ENCODE measurements around the gene TBL3.
"Not testable (repeated sequence)": the region's sequence is repeated elsewhere in the genome, so short reads cannot be mapped to it uniquely, and the experiment has no call there.

TBL3 gene

DNA sequence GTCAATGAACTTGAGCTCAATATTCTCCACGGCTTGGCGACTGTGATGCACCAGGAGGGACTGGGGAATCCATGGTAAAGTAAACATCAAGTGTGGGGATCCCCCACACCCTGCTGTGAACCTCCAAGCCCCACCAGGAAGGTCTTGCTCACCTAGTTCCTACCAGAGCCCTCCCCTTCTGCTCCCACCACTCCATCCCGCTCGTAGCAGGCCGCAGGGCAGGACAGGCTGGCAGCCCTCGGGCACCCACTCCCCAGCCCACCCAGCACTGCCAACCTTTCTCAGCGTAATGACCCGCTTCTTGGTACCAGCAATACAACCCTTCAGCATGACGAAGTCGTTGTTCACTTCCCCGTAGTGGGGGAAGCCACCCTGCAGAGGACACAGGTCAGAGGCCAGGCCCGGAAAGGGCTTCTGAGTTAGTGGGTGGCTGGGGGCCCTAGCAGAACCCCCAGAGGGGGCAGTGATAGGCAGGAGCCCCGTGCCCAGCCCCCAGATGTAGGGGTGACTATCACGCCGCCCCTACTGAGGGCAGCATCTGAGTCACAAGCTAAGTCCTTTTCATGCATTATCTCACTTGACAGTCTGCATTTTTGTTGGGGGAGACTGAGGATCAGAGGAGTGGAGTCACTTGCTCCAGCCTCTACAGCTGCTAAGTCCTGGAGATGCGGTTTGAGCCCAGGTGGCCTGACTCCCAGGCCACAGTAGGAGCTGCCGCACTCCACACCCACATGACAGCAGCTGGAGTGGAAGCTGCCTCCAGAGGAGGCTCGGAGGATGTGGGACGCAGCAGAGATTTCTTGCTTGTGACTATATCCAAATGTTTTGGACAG lies 26.1 kb upstream of the TBL3 start:
- H3K27me3 ChIP-seq (ENCODE audit: insufficient read depth, low read length), result no peaks in the 10 kb centered on the region; the same call in 1 of the 2 replicates
- H3K9ac ChIP-seq (ENCODE audit: low read depth, low read length), result no peak overlapping the region
- no peak overlapping the region for H3K4me3 ChIP-seq (ENCODE audit: low read length)
- H3K4me1 ChIP-seq (ENCODE audit: insufficient read depth, low read length), result no peaks in the 10 kb centered on the region
- H3K36me3 ChIP-seq (ENCODE audit: insufficient read depth, low read depth, low read length), result 0 out of 2 replicates have a peak, but pooled peaks cover under 1% of the 10 kb centered on the region
- no peaks in the 10 kb centered on the region for H3K9me3 ChIP-seq (ENCODE audit: insufficient read depth, low read depth, low read length)
- no peak overlapping the region for H3K27ac ChIP-seq (ENCODE audit: low read length)

DNA sequence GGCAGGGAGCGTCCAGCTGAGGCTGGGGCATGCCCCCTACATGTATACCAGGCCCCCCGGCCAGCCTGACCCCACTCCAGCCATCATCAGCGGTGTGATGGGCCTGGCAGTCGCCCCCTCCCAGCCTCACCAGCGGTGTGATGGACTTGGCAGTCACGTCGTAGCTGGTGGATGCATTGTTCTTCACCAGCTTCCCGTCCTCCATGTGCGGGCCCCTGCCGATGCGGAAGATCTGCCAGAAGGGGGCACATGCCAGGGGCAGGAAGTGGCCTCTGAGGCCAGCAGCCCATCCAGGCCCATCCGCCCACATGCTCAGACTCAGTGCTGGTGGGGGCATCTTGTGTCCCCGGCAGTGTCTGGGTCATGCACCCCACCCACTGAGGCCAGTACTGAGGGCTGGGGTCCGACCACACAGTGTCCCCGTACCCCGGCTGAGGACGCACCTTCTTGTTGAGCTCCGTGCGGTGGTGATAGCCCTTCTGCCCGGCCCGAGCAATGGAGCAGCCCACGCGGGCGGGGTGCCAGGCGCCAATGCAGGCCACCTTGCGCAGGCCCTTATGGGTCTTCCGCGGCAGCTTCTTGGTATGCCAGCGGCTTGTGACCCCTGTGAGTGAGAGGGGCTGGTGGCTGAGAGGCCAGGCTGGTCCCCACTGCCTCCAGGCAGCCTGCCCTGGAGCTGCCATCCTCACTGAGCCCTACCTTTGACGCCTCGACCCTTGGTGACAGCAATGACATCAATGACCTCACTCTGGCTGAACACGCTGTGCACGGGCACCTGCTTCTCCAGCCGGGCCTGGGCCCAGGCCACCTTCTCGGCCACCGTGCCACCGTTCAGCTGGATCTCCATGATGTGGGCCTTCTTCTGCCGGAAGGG lies 25.1 kb upstream of the TBL3 start:
- no peaks in the 10 kb centered on the region for H3K36me3 ChIP-seq (ENCODE audit: insufficient read depth, low read depth, low read length)
- H3K4me1 ChIP-seq (ENCODE audit: insufficient read depth, low read length), result no peaks in the 10 kb centered on the region
- H3K4me3 ChIP-seq (ENCODE audit: low read length), result no peak overlapping the region
- H3K9ac ChIP-seq (ENCODE audit: low read depth, low read length), result no peak overlapping the region
- no peaks in the 10 kb centered on the region for H3K9me3 ChIP-seq (ENCODE audit: insufficient read depth, low read depth, low read length)
- H3K27ac ChIP-seq (ENCODE audit: low read length), result no peak overlapping the region
- no peaks in the 10 kb centered on the region; the same call in 1 of the 2 replicates for H3K27me3 ChIP-seq (ENCODE audit: insufficient read depth, low read length)

DNA sequence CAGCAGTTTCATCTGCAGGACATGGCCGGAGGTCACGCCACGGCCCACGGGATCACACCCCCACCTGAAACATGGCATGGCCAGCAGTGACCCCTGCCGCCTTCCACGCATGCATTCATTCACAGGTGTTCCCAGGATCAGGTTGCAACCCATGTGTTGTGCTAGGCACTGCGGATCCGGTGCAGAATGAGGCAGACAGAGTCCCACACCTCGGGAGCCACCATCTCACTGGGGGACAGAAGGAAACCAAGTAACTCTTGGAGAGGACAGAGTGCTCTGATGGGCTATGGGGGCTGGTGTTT lies 24.5 kb upstream of the TBL3 start:
- no peaks in the 10 kb centered on the region for H3K36me3 ChIP-seq (ENCODE audit: insufficient read depth, low read depth, low read length)
- no peaks in the 10 kb centered on the region; the same call in 1 of the 2 replicates for H3K27me3 ChIP-seq (ENCODE audit: insufficient read depth, low read length)
- no peak overlapping the region for H3K27ac ChIP-seq (ENCODE audit: low read length)
- no peak overlapping the region for H3K4me3 ChIP-seq (ENCODE audit: low read length)
- H3K4me1 ChIP-seq (ENCODE audit: insufficient read depth, low read length), result no peaks in the 10 kb centered on the region
- no peaks in the 10 kb centered on the region for H3K9me3 ChIP-seq (ENCODE audit: insufficient read depth, low read depth, low read length)
- H3K9ac ChIP-seq (ENCODE audit: low read depth, low read length), result no peak overlapping the region

DNA sequence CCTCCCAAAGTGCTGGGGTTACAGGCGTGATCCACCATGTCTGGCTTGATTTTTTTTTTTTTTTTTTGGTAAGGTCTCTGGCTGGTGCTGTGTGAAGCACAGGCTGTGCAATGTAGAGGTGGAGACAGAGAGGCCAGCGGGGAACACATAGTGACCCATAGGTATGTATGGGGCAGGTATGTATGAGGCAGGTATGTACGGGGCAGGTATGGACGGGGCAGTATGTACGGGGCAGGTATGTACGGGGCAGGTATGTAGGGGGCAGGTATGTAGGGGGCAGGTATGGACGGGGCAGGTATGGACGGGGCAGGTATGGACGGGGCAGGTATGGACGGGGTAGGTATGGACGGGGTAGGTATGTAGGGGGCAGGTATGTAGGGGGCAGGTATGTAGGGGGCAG lies 22.3 kb upstream of the TBL3 start:
- Histone ChIP-seq H3K4me3 (ENCODE audit: low read length) (no peak overlapping the region), H3K27me3 (ENCODE audit: insufficient read depth, low read length) (no peaks in the 10 kb centered on the region), H3K9me3 (ENCODE audit: insufficient read depth, low read depth, low read length) (no peaks in the 10 kb centered on the region), H3K27ac (ENCODE audit: low read length) (no peak overlapping the region), H3K9ac (ENCODE audit: low read depth, low read length) (no peak overlapping the region), H3K36me3 (ENCODE audit: insufficient read depth, low read depth, low read length) (no peaks in the 10 kb centered on the region), H3K4me1 (ENCODE audit: insufficient read depth, low read length) (no peaks in the 10 kb centered on the region)

DNA sequence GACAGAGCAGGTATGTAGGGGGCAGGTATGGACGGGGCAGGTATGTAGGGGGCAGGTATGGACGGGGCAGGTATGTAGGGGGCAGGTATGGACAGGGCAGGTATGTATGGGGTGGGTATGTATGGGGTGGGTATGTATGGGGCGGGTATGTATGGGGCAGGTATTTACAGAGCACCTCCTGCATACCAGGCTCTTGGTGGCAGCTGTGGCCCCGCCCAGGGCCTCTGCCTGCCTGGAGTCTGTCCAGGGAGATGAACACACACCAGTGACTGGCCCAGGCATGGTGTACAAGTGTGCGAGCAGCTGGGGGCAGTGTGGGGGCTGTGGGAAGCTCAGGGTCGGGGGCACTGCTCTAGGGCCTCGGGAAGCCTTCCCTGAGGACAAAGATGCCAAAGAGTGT lies 21.8 kb upstream of the TBL3 start:
- Histone ChIP-seq H3K9me3 (ENCODE audit: insufficient read depth, low read depth, low read length) (no peaks in the 10 kb centered on the region), H3K9ac (ENCODE audit: low read depth, low read length) (no peak overlapping the region), H3K4me1 (ENCODE audit: insufficient read depth, low read length) (no peaks in the 10 kb centered on the region), H3K27ac (ENCODE audit: low read length) (no peak overlapping the region), H3K36me3 (ENCODE audit: insufficient read depth, low read depth, low read length) (no peaks in the 10 kb centered on the region), H3K4me3 (ENCODE audit: low read length) (no peak overlapping the region), H3K27me3 (ENCODE audit: insufficient read depth, low read length) (no peaks in the 10 kb centered on the region)

DNA sequence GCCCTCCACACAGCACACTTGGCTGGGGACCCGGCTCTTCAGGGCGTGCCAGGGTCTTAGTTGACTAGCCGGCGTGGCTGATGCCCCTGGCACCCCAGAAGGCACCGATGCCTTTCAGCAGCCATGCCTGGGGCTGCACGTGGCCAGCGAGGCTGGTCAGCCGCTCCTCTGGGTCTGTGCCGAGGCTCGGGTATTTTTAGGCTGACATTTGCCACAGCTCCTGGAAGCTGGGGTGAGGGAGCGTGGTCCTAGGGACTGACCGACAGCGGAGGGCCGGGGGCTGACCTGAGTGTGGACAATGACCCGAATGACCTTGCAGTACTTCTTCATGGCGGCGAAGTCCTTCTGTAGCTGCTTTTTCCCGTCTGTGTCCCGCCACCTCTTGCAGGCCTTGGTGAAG lies 21.3 kb upstream of the TBL3 start:
- no peaks in the 10 kb centered on the region for H3K36me3 ChIP-seq (ENCODE audit: insufficient read depth, low read depth, low read length)
- H3K27me3 ChIP-seq (ENCODE audit: insufficient read depth, low read length), result no peaks in the 10 kb centered on the region
- no peaks in the 10 kb centered on the region for H3K9me3 ChIP-seq (ENCODE audit: insufficient read depth, low read depth, low read length)
- no peak overlapping the region for H3K27ac ChIP-seq (ENCODE audit: low read length)
- H3K9ac ChIP-seq (ENCODE audit: low read depth, low read length), result no peak overlapping the region
- H3K4me3 ChIP-seq (ENCODE audit: low read length), result no peak overlapping the region
- H3K4me1 ChIP-seq (ENCODE audit: insufficient read depth, low read length), result no peaks in the 10 kb centered on the region

DNA sequence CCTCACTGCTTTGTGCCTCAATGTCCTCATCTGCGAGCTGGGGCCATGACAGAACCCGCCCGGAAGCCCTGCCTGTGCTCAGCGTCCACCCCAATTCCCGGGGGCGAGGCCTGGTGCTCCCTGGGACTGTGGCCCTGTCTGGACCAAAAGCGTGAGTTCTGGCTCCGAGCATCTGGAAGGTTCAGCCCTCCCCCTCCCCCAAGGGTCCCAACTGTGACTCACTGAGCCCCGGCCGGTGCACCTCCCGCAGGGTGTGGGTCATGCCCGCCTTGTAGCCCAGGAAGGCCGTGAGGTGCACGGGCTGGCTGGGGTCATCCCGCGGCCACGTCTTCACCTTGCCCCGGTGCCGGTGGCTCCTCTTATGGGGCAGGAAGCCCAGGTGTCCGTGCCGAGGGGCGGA lies 18.1 kb upstream of the TBL3 start:
- H3K4me1 ChIP-seq (ENCODE audit: insufficient read depth, low read length), result no peaks in the 10 kb centered on the region
- H3K9me3 ChIP-seq (ENCODE audit: insufficient read depth, low read depth, low read length), result no peaks in the 10 kb centered on the region
- no peak overlapping the region for H3K9ac ChIP-seq (ENCODE audit: low read depth, low read length)
- H3K4me3 ChIP-seq (ENCODE audit: low read length), result no peak overlapping the region
- H3K27ac ChIP-seq (ENCODE audit: low read length), result no peak overlapping the region
- H3K27me3 ChIP-seq (ENCODE audit: insufficient read depth, low read length), result peaks cover 2% of the 10 kb centered on the region; the same call in 1 of the 2 replicates
- no peaks in the 10 kb centered on the region for H3K36me3 ChIP-seq (ENCODE audit: insufficient read depth, low read depth, low read length)

DNA sequence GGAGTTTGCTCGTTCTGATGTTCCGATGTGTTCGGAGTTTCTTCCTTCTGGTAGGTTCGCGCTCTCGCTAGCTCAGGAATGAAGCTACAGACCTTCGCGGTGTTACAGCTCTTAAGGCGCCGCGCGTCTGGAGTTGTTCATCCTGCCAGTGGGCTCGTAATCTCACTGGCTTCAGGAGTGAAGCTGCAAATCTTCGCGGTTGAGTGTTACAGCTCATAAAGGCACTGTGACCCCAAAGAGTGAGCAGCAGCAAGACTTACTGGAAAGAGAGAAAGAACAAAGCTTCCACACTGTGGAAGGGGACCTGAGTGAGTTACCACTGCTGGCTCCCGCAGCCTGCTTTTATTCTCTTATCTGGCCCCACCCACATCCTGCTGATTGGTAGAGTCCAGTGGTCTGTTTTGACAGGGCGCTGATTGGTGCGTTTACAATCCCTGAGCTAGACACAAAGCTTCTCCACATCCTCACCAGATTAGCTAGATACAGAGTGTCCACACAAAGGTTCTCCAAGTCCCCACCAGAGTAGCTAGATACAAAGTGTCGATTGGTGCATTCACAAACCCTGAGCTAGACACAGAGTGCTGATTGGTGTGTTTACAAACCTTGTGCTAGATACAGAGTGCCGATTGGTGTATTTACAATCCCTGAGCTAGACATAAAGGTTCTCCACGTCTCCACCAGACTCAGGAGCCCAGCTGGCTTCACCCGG lies 14.3 kb upstream of the TBL3 start:
- not testable (repeated sequence) for H3K9me3 ChIP-seq (ENCODE audit: insufficient read depth, low read depth, low read length); H3K4me3 ChIP-seq (ENCODE audit: low read length); H3K9ac ChIP-seq (ENCODE audit: low read depth, low read length)

DNA sequence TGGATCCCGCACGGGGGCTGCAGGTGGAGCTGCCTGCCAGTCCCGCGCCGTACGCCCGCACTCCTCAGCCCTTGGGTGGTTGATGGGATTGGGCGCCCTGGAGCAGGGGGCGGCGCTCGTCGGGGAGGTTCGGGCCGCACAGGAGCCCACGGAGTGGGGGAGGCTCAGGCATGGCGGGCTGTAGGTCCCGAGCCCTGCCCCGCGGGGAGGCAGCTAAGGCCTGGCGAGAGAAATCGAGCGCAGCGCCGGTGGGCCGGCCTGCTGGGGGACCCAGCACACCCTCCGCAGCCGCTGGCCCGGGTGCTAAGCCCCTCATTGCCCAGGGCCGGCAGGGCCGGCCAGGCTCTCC lies 13.7 kb upstream of the TBL3 start:
- H3K36me3 ChIP-seq (ENCODE audit: insufficient read depth, low read depth, low read length), result peaks cover 22% of the 10 kb centered on the region
- H3K4me1 ChIP-seq (ENCODE audit: insufficient read depth, low read length); H3K9ac ChIP-seq (ENCODE audit: low read depth, low read length); H3K27me3 ChIP-seq (ENCODE audit: insufficient read depth, low read length); H3K4me3 ChIP-seq (ENCODE audit: low read length); H3K9me3 ChIP-seq (ENCODE audit: insufficient read depth, low read depth, low read length); H3K27ac ChIP-seq (ENCODE audit: low read length): not testable (repeated sequence)

More for the DNA sequence above, 14.3 kb upstream of the TBL3 start:
- not testable (repeated sequence) for H3K27ac ChIP-seq (ENCODE audit: low read length); H3K27me3 ChIP-seq (ENCODE audit: insufficient read depth, low read length); H3K4me1 ChIP-seq (ENCODE audit: insufficient read depth, low read length)
- H3K36me3 ChIP-seq (ENCODE audit: insufficient read depth, low read depth, low read length), result peaks cover 16% of the 10 kb centered on the region

DNA sequence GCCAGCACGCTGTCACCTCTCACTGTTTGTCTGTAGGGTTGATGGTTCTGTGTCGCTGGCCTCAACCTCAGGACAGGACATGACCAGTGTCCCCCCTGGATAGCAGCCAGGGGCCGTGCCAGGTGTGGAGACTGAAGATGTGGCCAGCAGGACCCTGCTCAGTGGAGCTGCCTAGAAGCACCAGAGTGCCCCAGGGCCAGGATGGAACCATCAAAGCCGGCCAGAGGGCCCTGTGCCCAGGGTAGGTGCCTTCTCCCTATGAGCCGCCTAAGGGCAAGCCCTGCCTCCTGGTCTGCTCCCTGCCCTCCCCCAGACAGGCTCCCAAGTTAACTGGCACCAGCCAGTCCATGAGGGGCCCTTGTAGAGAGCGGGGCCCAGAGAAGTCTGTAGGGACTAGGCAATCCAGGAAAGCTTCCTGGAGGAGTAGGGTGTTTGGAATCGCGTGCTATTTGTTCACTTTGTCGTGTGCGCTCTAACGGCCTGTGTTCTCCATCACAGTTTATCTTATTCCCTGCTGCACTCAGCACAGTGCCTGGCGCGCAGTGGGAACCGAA lies 13.1 kb upstream of the TBL3 start:
- Histone ChIP-seq H3K4me3 (ENCODE audit: low read length) (peak overlapping the region; percentile 87; the same call in 1 of the 2 replicates), H3K9ac (ENCODE audit: low read depth, low read length) (no peak overlapping the region)

DNA sequence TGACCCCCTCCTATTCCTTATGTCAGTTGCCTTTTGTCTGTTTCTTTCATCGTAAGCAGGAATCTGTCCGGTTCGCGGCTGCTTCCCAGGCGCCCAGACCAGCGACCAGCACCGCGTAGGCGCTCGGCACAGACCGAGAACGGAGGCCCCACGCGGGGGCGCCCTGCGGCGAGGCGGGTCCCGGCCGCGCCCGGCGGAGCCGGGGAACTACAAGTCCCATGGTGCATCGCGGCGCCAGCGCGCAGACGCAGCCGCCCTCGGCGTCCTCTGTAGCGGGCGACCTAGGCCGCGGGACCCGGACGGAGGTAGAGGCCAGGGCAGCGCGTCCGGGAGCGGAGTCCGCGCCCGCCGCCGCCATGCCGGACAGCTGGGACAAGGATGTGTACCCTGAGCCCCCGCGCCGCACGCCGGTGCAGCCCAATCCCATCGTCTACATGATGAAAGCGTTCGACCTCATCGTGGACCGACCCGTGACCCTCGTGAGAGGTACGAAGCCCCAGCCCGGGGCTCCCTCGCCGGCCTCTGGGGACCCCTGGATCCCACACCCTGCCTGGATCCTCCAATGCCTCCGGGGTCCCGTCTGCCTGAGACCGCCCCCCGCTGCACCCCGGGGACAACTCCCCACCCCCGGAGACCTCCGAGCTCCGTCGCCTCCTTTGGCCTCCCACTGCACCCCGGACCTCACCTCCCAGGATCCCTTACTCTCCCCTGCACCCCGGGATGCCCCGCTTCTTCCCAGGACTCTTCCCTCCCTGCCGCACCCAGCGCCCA lies 12.4 kb upstream of the TBL3 start, which contains the start of gene NDUFB10:
Gene NDUFB10 (plus strand): TSS at position 270 of the 771 bp plus-strand sequence. CDS start 87 bp downstream, at position 357.
- H3K27ac ChIP-seq (ENCODE audit: low read length), result peak within 1 kb of the TSS; percentile 83
- H3K27me3 ChIP-seq (ENCODE audit: insufficient read depth, low read length), result peaks cover 5% of the 10 kb centered on the region; the same call in 1 of the 2 replicates
- H3K9ac ChIP-seq (ENCODE audit: low read depth, low read length), result peak within 1 kb of the TSS; percentile 96; the same call in 1 of the 2 replicates
- peaks cover 33% of the 10 kb centered on the region for H3K36me3 ChIP-seq (ENCODE audit: insufficient read depth, low read depth, low read length)
- H3K9me3 ChIP-seq (ENCODE audit: insufficient read depth, low read depth, low read length), result no peaks in the 10 kb centered on the region
- peaks cover 8% of the 10 kb centered on the region; the same call in 1 of the 2 replicates for H3K4me1 ChIP-seq (ENCODE audit: insufficient read depth, low read length)
- peak within 1 kb of the TSS; percentile 87 for H3K4me3 ChIP-seq (ENCODE audit: low read length)

More for the DNA sequence above, 13.1 kb upstream of the TBL3 start:
- Histone ChIP-seq H3K4me1 (ENCODE audit: insufficient read depth, low read length) (peaks cover 8% of the 10 kb centered on the region; the same call in 1 of the 2 replicates), H3K27me3 (ENCODE audit: insufficient read depth, low read length) (peaks cover 5% of the 10 kb centered on the region; the same call in 1 of the 2 replicates), H3K36me3 (ENCODE audit: insufficient read depth, low read depth, low read length) (peaks cover 28% of the 10 kb centered on the region), H3K27ac (ENCODE audit: low read length) (no peak overlapping the region), H3K9me3 (ENCODE audit: insufficient read depth, low read depth, low read length) (no peaks in the 10 kb centered on the region)

Measured in iPS-20b (cell line).